22Rv1 (cell line): ENCODE data around the gene ATG9B.

Experiments
- CTCF ChIP-seq: fragments of 450-650 bp; IDR thresholded peaks from 2 replicates; pipeline ENCODE4 v1.5.1; 2017; ENCODE audit warnings: mild to moderate bottlenecking
- ZFX ChIP-seq: fragments of 450-650 bp; IDR thresholded peaks from 2 replicates; pipeline ENCODE4 v1.6.1; 2017; ENCODE audit warnings: antibody characterized with exemption, borderline replicate concordance

GRCh38 chr7:151043959-151044358, 19.7 kb upstream of the ATG9B start:
- TF ChIP-seq CTCF: no peak
- TF ChIP-seq ZFX: no peak
